RKO (cell line): ENCODE results near the gene DPP6.
"Not testable (repeated sequence)": the region's sequence is repeated elsewhere in the genome, so short reads cannot be mapped to it uniquely, and the experiment has no call there.

Source experiments
- DNase-seq: peaks from one replicate; pipeline ENCODE4 v3.0.0-alpha.2; 2016; ENCODE audit warnings: low spot score

DPP6 gene

GRCh38 chr7:154072395-154073181 lies 20.4 kb downstream of the DPP6 start:
- not testable (repeated sequence) for DNase-seq

- not testable (repeated sequence) for DNase-seq
Measured at GRCh38 chr7:154078523-154078922, 26.3 kb downstream of the DPP6 start.

GRCh38 chr7:154080249-154080648 lies 28.1 kb downstream of the DPP6 start:
- DNase-seq: not testable (repeated sequence)

- DNase-seq: not testable (repeated sequence)
Measured at GRCh38 chr7:154087037-154087725, 35.0 kb downstream of the DPP6 start.

GRCh38 chr7:154092093-154092492 lies 39.9 kb downstream of the DPP6 start:
- DNase-seq: not testable (repeated sequence)

GRCh38 chr7:154095201-154095600 lies 43.0 kb downstream of the DPP6 start:
- DNase-seq: not testable (repeated sequence)

- not testable (repeated sequence) for DNase-seq
Measured at GRCh38 chr7:154105063-154105462, 52.9 kb downstream of the DPP6 start.

GRCh38 chr7:154109615-154110014 lies 57.4 kb downstream of the DPP6 start:
- not testable (repeated sequence) for DNase-seq

- DNase-seq: not testable (repeated sequence)
Measured at GRCh38 chr7:154113732-154114351, 61.6 kb downstream of the DPP6 start.

- not testable (repeated sequence) for DNase-seq
Measured at GRCh38 chr7:154117411-154118390, 65.5 kb downstream of the DPP6 start.

GRCh38 chr7:154120825-154121224 lies 68.6 kb downstream of the DPP6 start:
- not testable (repeated sequence) for DNase-seq

GRCh38 chr7:154122720-154123119 lies 70.5 kb downstream of the DPP6 start:
- DNase-seq: not testable (repeated sequence)

GRCh38 chr7:154123397-154123796 lies 71.2 kb downstream of the DPP6 start:
- not testable (repeated sequence) for DNase-seq

- DNase-seq: not testable (repeated sequence)
Measured at GRCh38 chr7:154129142-154129541, 76.9 kb downstream of the DPP6 start.

- not testable (repeated sequence) for DNase-seq
Measured at GRCh38 chr7:154132617-154133016, 80.4 kb downstream of the DPP6 start.

GRCh38 chr7:154133703-154134277 lies 81.6 kb downstream of the DPP6 start:
- not testable (repeated sequence) for DNase-seq

GRCh38 chr7:154134698-154135097 lies 82.5 kb downstream of the DPP6 start:
- peak; percentile 69 for DNase-seq

GRCh38 chr7:154135646-154136045 lies 83.4 kb downstream of the DPP6 start:
- DNase-seq: peak; percentile 27

GRCh38 chr7:154145922-154146706 lies 93.9 kb downstream of the DPP6 start:
- not testable (repeated sequence) for DNase-seq

GRCh38 chr7:154146707-154147038 lies 94.5 kb downstream of the DPP6 start:
- DNase-seq: not testable (repeated sequence)
